ENCODE data around the gene CLCN5.

GRCh38 chrX:49901048-49901447 is 21.3 kb upstream of the CLCN5 start:
- TF ChIP-seq CTCF (IDR thresholded peaks at IDR 0.05) (no peak), POLR2AphosphoS5 (IDR thresholded peaks at IDR 0.05; ENCODE audit: low read depth, low read length) (no peak), SIN3A (IDR thresholded peaks at IDR 0.05; ENCODE audit: borderline replicate concordance, insufficient read depth, low read depth, low read length) (no peak), REST (IDR thresholded peaks at IDR 0.05; ENCODE audit: insufficient read depth in 1 of 2, low read depth in 2 of 2, low read length in 1 of 2) (no peak), TCF7L2 (IDR thresholded peaks at IDR 0.05; ENCODE audit: low read depth, low read length) (no peak)
